Gastrocnemius medialis (tissue), 4 donors: Measurements from ENCODE around the gene OMP. TPM values are rescaled to one million over a fixed set of nuclear protein-coding genes. Genes with fewer than 3 reads are reported as not detected.

Source experiments
- ATAC-seq, 2 donors: fragments of 150-250 bp; one replicate each; pipeline ENCODE4 v1.9.1; 2016
- DNase-seq, 2 donors: peaks; one replicate each; pipeline ENCODE4 v3.0.0-alpha.2; 2019
- H3K27ac ChIP-seq, 4 donors: fragments of 200-600 bp; sonication (generic); 1 replicate in 1 of 4; 2 replicates in 3 of 4; pipeline ENCODE4 v1.5.1; 2016 to 2018; ENCODE audit warnings: mild to moderate bottlenecking in 2 of 4, moderate library complexity in 1 of 4
- H3K27me3 ChIP-seq, 3 donors: fragments of 200-600 bp; sonication (generic) in 2 of 3; 1 replicate in 1 of 3; 2 replicates in 2 of 3; pipeline versions ENCODE4 v1.5.1 to v1.6.0; 2016 to 2019; ENCODE audit warnings: mild to moderate bottlenecking in 1 of 3, moderate library complexity in 1 of 3
- H3K36me3 ChIP-seq, 2 donors: fragments of 200-600 bp; sonication (generic) in 1 of 2; one replicate each; pipeline ENCODE4 v1.5.1; 2017 to 2018
- H3K4me1 ChIP-seq, 2 donors: fragments of 200-600 bp; sonication (generic) in 1 of 2; one replicate each; pipeline ENCODE4 v1.5.1; 2016 to 2017; ENCODE audit warnings: mild to moderate bottlenecking in 2 of 2
- H3K4me3 ChIP-seq, 4 donors: fragments of 200-600 bp; sonication (generic) in 3 of 4; 1 replicate in 1 of 4; 2 replicates in 3 of 4; pipeline ENCODE4 v1.5.1; 2016 to 2019; ENCODE audit warnings: mild to moderate bottlenecking in 2 of 4
- H3K9me3 ChIP-seq, 3 donors: fragments of 200-600 bp; sonication (generic) in 2 of 3; 1 replicate in 1 of 3; 2 replicates in 2 of 3; pipeline ENCODE4 v1.5.1; 2016 to 2019
- POLR2A ChIP-seq, 2 donors: fragments of 450-650 bp; IDR thresholded peaks; one replicate each; pipeline ENCODE4 v1.6.1; 2017; ENCODE audit warnings: antibody characterized with exemption in 2 of 2, mild to moderate bottlenecking in 2 of 2, moderate library complexity in 2 of 2
- in situ Hi-C, 4 donors: fragments of 200-750 bp; cut with MboI; loops; one replicate each; pipeline versions ENCODE4 v1.15.0 to v1.8.0; 2017; ENCODE audit warnings: low sequenced_read_pairs in 4 of 4
- intact Hi-C: fragments of 100-400 bp; cut with DNase I; formaldehyde crosslinking; loops from one replicate; pipeline ENCODE4 v1.15.1; 2023; ENCODE audit warnings: low total_unique reads
- total RNA-seq, 4 donors: library from RNA; depleted of rRNA; stranded (reverse); fragments of >200 nt; gene quantifications; one replicate each; pipeline versions ENCODE4 v1.1.0 to v1.2.3, GENCODE V29; 2016
- TF ChIP-seq, protein P1 (sequence below), 5 experiments: fragments of 450-650 bp in 3 of 5; fragments of 200-600 bp in 2 of 5; sonication (generic) in 2 of 5; IDR thresholded peaks in 4 of 5; conservative IDR thresholded peaks in 1 of 5; 1 replicate in 4 of 5; 2 replicates in 1 of 5; pipeline ENCODE4 v1.5.1; 2016 to 2019; ENCODE audit warnings: antibody characterized with exemption in 5 of 5, mild to moderate bottlenecking in 3 of 5, moderate library complexity in 3 of 5

Gene OMP
- total RNA-seq, 4 donors from 2014 or later = not detected

DNA sequence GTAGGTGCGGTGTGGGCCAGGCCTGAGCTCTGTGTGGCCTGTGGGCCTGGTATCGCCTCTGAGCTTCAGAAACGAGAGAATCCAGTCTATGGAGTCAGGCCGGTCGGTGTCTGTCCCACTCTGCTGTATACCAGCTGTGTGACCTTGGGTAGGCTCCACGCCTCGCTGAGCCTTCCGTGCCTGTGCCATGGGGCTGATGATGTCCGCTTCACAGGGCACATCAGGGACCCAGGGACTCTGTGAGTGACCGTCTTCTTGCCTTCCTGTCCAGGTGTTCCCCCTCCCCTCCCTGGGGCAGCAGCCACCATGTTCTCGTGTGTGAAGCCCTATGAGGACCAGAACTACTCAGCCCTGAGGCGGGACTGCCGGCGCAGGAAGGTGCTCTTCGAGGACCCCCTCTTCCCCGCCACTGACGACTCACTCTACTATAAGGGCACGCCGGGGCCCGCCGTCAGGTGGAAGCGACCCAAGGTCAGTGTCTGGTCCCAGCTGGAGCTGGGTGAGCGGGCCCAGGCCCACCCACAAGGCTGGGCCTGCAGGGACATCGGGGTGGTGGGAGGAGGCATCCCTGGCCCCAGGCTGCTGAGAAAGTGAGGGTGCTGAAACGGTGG lies 18.0 kb upstream of the OMP start:
- Histone ChIP-seq H3K4me1 (peaks cover 5% of the 10 kb centered on the region in 2 donors), H3K27ac (no peak overlapping the region), H3K9me3 (no peaks in the 10 kb centered on the region), H3K4me3 (no peak overlapping the region), H3K36me3 (no peaks in the 10 kb centered on the region), H3K27me3 (no peaks in the 10 kb centered on the region)
- no peak for TF ChIP-seq POLR2A (IDR thresholded peaks at IDR 0.05)
- TF ChIP-seq, protein P1, sequence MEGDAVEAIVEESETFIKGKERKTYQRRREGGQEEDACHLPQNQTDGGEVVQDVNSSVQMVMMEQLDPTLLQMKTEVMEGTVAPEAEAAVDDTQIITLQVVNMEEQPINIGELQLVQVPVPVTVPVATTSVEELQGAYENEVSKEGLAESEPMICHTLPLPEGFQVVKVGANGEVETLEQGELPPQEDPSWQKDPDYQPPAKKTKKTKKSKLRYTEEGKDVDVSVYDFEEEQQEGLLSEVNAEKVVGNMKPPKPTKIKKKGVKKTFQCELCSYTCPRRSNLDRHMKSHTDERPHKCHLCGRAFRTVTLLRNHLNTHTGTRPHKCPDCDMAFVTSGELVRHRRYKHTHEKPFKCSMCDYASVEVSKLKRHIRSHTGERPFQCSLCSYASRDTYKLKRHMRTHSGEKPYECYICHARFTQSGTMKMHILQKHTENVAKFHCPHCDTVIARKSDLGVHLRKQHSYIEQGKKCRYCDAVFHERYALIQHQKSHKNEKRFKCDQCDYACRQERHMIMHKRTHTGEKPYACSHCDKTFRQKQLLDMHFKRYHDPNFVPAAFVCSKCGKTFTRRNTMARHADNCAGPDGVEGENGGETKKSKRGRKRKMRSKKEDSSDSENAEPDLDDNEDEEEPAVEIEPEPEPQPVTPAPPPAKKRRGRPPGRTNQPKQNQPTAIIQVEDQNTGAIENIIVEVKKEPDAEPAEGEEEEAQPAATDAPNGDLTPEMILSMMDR (IDR thresholded peaks at IDR 0.05 in 4 of 5, conservative IDR thresholded peaks at IDR 0.05 in 1 of 5) = no peak
- no peak for DNase-seq
- in situ Hi-C loops = no loop called here
- intact Hi-C loops = no loop called here
- ATAC-seq = no peak

DNA sequence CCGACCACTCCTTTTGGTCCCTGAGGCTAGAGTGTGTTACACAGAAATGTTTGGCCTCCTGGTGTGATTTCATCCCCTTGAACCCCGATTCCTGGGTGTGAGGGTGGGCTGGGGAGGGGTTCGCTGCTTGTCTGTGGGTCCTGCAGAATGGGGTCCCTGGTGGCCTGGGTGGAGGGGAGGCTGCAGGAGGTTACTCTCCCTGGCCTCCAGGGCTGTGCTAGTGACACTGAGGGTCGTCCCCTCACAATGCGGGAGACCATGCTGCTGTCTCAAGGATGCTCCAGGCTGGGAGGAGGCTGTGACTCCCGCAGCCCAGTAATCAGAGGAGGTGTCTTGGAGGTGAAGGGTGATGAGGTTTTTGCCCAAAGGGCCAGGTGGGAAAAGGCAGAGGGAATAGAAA lies 17.0 kb upstream of the OMP start:
- DNase-seq = no peak
- in situ Hi-C loops = no loop called here
- Histone ChIP-seq H3K9me3 (no peaks in the 10 kb centered on the region), H3K36me3 (no peaks in the 10 kb centered on the region), H3K4me1 (peaks cover 5% of the 10 kb centered on the region in 2 donors), H3K27me3 (no peaks in the 10 kb centered on the region), H3K4me3 (no peak overlapping the region), H3K27ac (no peak overlapping the region)
- intact Hi-C loops = no loop called here
- ATAC-seq = no peak
- TF ChIP-seq, protein P1 (IDR thresholded peaks at IDR 0.05 in 4 of 5, conservative IDR thresholded peaks at IDR 0.05 in 1 of 5) = no peak
- TF ChIP-seq POLR2A (IDR thresholded peaks at IDR 0.05) = no peak

DNA sequence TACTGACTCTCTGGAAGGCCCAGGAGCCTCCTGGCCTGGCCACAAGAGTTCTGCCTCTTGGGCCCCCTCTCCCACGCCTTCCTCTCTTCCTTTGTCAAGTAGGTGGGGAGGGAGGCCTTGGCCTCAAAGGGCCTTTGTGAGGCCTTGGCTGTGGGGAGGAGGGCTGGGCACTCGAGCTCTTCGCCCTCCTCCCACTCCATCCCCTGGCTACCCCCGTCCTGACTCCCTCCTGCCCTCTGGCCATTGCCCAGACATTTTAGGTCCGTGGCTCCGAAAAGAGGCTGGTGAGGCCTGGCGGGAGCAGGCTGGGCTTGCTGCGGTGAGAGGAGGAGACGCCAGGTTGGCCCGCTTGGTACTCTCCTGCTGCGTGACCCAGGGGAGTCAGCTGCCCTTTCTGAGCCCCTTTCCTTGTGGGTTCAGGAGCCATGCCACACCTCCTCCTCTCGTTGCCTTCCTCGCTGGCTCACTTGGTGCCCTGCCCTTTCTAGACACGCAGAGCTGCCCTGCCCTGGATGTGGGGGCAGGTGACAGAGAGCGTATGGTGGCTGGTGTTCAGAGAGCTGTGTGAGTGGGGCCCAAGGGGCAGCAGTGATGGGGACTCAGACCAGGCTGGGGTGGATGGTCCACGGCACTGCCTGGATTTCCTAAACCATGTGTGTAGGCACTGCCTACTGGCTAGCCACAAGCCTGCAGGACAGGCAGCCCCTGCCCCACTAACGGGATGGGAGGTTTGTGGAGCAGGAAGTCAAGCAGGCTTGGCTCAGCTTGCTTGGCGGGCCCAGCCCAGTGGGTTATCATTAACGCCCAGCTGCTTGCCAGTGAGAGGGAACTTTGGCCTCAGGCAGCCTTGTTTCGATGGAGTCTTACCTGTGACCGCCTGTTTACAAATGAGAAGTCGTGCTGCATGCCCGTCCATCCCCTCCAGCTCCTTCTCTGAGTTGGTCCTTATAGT lies 15.8 kb upstream of the OMP start:
- no peak for DNase-seq
- H3K27ac ChIP-seq = no peak overlapping the region
- no peaks in the 10 kb centered on the region for H3K9me3 ChIP-seq
- in situ Hi-C loops = no loop called here
- ATAC-seq = no peak
- intact Hi-C loops = no loop called here
- TF ChIP-seq, protein P1 (IDR thresholded peaks at IDR 0.05 in 4 of 5, conservative IDR thresholded peaks at IDR 0.05 in 1 of 5) = no peak
- no peak for TF ChIP-seq POLR2A (IDR thresholded peaks at IDR 0.05)
- H3K36me3 ChIP-seq = no peaks in the 10 kb centered on the region
- peaks cover 5% of the 10 kb centered on the region in 2 donors for H3K4me1 ChIP-seq
- no peak overlapping the region for H3K4me3 ChIP-seq
- no peaks in the 10 kb centered on the region for H3K27me3 ChIP-seq

DNA sequence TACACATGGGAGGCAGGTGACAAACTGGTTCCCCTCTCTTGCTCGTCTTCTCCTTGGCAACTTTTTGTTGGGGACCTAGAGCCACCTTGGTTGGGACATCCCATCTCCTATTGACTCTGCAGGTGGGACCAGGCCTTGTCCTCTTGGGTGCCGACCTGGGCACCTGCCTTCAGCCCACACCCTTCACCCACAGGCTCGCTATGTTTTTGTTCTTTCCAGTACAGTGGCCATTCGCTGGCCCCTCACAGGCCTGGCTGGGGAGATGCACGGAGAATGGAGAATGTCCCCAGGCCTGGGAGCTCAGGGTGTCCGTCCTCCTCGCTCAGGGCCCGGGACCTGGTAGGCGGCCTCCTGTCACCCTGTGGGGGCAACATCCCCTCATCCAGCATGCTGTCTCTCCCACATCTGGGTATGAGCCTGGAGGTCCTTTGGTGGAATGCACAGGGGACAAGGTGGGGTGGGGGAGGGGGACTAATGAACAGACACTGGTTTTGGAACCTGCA lies 14.9 kb upstream of the OMP start:
- DNase-seq (no peak), ATAC-seq (no peak)
- in situ Hi-C loops (no loop called here), intact Hi-C loops (no loop called here)
- no peaks in the 10 kb centered on the region for H3K27me3 ChIP-seq
- H3K4me1 ChIP-seq = peaks cover 0 to 2% of the 10 kb centered on the region in 2 donors
- H3K27ac ChIP-seq = no peak overlapping the region
- H3K4me3 ChIP-seq = no peak overlapping the region
- no peak for TF ChIP-seq POLR2A (IDR thresholded peaks at IDR 0.05)
- TF ChIP-seq, protein P1 (IDR thresholded peaks at IDR 0.05 in 4 of 5, conservative IDR thresholded peaks at IDR 0.05 in 1 of 5) = no peak
- H3K9me3 ChIP-seq = no peaks in the 10 kb centered on the region
- H3K36me3 ChIP-seq = no peaks in the 10 kb centered on the region
